Stimulated activated CD4-positive, alpha-beta T cell treated with anti-CD3 and anti-CD28 coated beads, Interleukin-12 subunit alpha, Interleukin-12 subunit beta, amount 100 ng/mL, for 24 hours (primary cell): ENCODE data around the gene TICAM1.

Source experiments
- DNase-seq, 2 experiments: peaks; one replicate each; pipeline ENCODE4 v3.0.0-alpha.2; 2020; ENCODE audit warnings: low read depth in 2 of 2

The TICAM1 gene

GRCh38 chr19:4772566-4772965, 58.9 kb downstream of the TICAM1 start:
- no peak for DNase-seq

GRCh38 chr19:4768934-4769777, 62.4 kb downstream of the TICAM1 start:
- DNase-seq: peak; percentile 48 to 70
